ENCODE measurements around the gene COG3. TPM values are rescaled to one million over a fixed set of nuclear protein-coding genes. Genes with fewer than 3 reads are reported as not detected.

COG3 gene
- total and polyA plus RNA-seq, 2 of the 13 experiments (the other 11 are each of a cell fraction or from before 2014, with no cell fraction given) = 37.8 to 47.5 TPM

GRCh38 chr13:45527699-45528462 is 63.1 kb downstream of the COG3 start (continued):
- TF ChIP-seq EP300 (IDR thresholded peaks at IDR 0.05; ENCODE audit: low read depth in 2 of 2, low read length in 2 of 2) (peak in 1 of 2 experiments; percentile 53; a peak in 1 of 4 replicates), EP300 (CRISPR knock-in tag; IDR thresholded peaks at IDR 0.05; ENCODE audit: borderline replicate concordance) (no peak; the same call in 1 of the 2 replicates), ARID5B (CRISPR knock-in tag; IDR thresholded peaks at IDR 0.05) (peak; percentile 43; the same call in 1 of the 2 replicates), CREM (IDR thresholded peaks at IDR 0.05) (peak; percentile 22; the same call in 1 of the 2 replicates), CREM (CRISPR knock-in tag; IDR thresholded peaks at IDR 0.05) (no peak), TEAD3 (CRISPR knock-in tag; optimal IDR thresholded peaks at IDR 0.05; ENCODE audit: borderline replicate concordance) (peak; percentile 75), ARID3A (IDR thresholded peaks at IDR 0.05; ENCODE audit: low read depth, low read length) (0 out of 2 replicates have a peak, but pooled peaks have one; percentile 46), FOXA1 (IDR thresholded peaks at IDR 0.05) (0 out of 2 replicates have a peak, but pooled peaks have one; percentile 6), FOXA1 (CRISPR knock-in tag; IDR thresholded peaks at IDR 0.05) (peak; percentile 66), ZNF652 (CRISPR knock-in tag; IDR thresholded peaks at IDR 0.05; ENCODE audit: borderline replicate concordance, low read depth) (peak; percentile 83), SOX13 (IDR thresholded peaks at IDR 0.05) (no peak), SOX13 (CRISPR knock-in tag; conservative IDR thresholded peaks at IDR 0.05 in 1 of 2, IDR thresholded peaks at IDR 0.05 in 1 of 2) (peak in 1 of 2 experiments; percentile 63; a peak in 1 of 4 replicates), HOMEZ (CRISPR knock-in tag; IDR thresholded peaks at IDR 0.05; ENCODE audit: low read depth) (peak; percentile 12; the same call in 1 of the 2 replicates), ATF2 (CRISPR knock-in tag; IDR thresholded peaks at IDR 0.05) (0 out of 2 replicates have a peak, but pooled peaks have one; percentile 20), ZNF354B (CRISPR knock-in tag; IDR thresholded peaks at IDR 0.05) (no peak), FOXA3 (CRISPR knock-in tag; IDR thresholded peaks at IDR 0.05) (peak; percentile 55; the same call in 1 of the 2 replicates), GRHL1 (CRISPR knock-in tag; conservative IDR thresholded peaks at IDR 0.05) (no peak), PAF1 (CRISPR knock-in tag; IDR thresholded peaks at IDR 0.05) (no peak), TEAD2 (CRISPR knock-in tag; IDR thresholded peaks at IDR 0.05) (no peak)
